AG09309 (cell line): ENCODE results near the gene CCDC136.

Source experiments
- DNase-seq: peaks from one replicate; pipeline ENCODE4 v3.0.0-alpha.2; 2010; ENCODE audit warnings: low read depth
- H3K4me3 ChIP-seq: 2 replicates; pipeline ENCODE4 v1.5.1; 2011; ENCODE audit warnings: mild to moderate bottlenecking, low read depth, low read length, moderate library complexity; ENCODE audit not compliant: control insufficient read depth
- CTCF ChIP-seq: IDR thresholded peaks from 2 replicates; pipeline ENCODE4 v1.5.1; 2011; ENCODE audit warnings: mild to moderate bottlenecking, low read depth, low read length, inconsistent platforms; ENCODE audit not compliant: insufficient read depth, control insufficient read depth; ENCODE audit errors: missing control alignments

Gene CCDC136

GRCh38 chr7:128794020-128794419 is 2.3 kb downstream of the CCDC136 start:
- no peak overlapping the region for H3K4me3 ChIP-seq
- no peak for DNase-seq
- TF ChIP-seq CTCF, result no peak

GRCh38 chr7:128794436-128794835 is 2.7 kb downstream of the CCDC136 start:
- no peak for TF ChIP-seq CTCF
- no peak for DNase-seq
- no peak overlapping the region for H3K4me3 ChIP-seq

DNA sequence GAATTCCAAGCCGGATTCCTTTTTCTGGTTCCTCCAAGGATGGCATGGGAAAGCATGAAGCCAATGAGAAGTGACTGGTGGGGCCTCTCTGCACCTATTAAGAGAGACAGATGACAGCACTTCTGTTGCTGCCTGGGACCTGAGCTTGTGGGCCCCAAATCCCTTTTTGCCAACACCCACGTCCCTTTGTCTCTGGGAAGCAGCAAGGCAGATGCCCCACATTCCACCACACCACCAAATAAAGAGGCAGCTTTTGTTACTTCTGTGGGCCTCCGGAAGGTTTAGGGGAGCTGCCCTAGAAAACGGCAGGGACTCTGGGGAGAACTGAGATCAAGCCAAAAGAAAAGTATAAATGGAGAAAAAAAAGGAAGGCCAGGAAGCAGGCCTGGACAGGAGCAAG is 3.4 kb downstream of the CCDC136 start:
- TF ChIP-seq CTCF, result no peak
- H3K4me3 ChIP-seq, result no peak overlapping the region
- DNase-seq, result no peak

DNA sequence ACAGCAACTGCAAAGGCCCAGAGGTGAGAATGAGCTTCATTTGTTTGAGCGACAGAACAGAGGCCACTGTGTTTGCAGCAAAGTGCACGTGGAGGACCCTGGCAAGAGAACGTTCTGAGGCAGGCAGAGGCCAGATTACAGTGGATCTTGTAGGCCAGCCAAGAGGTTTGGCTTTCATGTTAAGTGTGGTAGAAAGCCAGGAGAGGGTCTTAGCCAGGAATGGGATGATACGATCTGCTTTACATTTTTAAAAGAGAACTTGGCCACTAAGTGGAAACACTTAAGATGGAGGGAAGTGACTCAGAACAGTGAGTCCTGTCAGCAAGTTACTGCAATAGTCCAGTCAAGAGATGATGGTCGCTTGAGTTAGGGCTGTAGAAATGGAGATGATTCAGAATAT is 4.6 kb downstream of the CCDC136 start:
- H3K4me3 ChIP-seq, result no peak overlapping the region
- no peak for TF ChIP-seq CTCF
- peak; percentile 8 for DNase-seq

GRCh38 chr7:128799451-128799850 is 7.7 kb downstream of the CCDC136 start:
- DNase-seq, result no peak
- no peak overlapping the region for H3K4me3 ChIP-seq
- no peak for TF ChIP-seq CTCF

DNA sequence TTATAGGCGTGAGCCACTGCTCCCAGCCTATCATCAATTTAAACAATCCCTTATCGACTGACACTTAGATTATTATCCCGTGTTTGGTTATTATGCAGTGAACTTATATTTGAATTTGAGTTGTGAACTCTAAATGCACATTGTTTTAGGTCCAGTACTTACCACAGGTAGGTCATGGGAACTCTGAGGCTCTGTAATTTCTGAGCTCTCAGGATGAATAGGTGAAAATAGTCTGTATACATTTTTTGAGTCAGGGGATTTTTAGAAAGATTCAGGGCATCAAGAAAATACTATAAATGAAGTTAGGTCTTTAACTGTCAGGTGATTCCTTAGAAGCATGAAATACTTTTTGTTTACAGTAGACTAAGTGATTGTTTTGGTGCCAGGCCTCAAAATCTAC is 8.8 kb downstream of the CCDC136 start:
- H3K4me3 ChIP-seq, result no peak overlapping the region
- no peak for TF ChIP-seq CTCF
- no peak for DNase-seq

GRCh38 chr7:128801003-128801402 is 9.2 kb downstream of the CCDC136 start:
- H3K4me3 ChIP-seq, result no peak overlapping the region
- DNase-seq, result no peak
- no peak for TF ChIP-seq CTCF
